NCI-H146 (cell line): ENCODE results near the gene NRXN3.

ENCODE experiments used
- DNase-seq: peaks from one replicate; lab custom pipeline; 2025; lab: John Stamatoyannopoulos, UW

NRXN3 gene

GRCh38 chr14:79822034-79822433 is 1651.9 kb downstream of the NRXN3 start:
- DNase-seq: no peak

- DNase-seq: no peak
These were observed 1654.9 kb downstream of the NRXN3 start for GRCh38 chr14:79825046-79825521.

- no peak for DNase-seq
These were observed 1656.2 kb downstream of the NRXN3 start for GRCh38 chr14:79826362-79826761.

GRCh38 chr14:79829405-79830166 is 1659.4 kb downstream of the NRXN3 start:
- DNase-seq: no peak

- no peak for DNase-seq
These were observed 1661.2 kb downstream of the NRXN3 start for GRCh38 chr14:79831195-79831892.

GRCh38 chr14:79833781-79834180 is 1663.6 kb downstream of the NRXN3 start:
- DNase-seq: no peak

GRCh38 chr14:79834868-79835267 is 1664.7 kb downstream of the NRXN3 start:
- no peak for DNase-seq

- DNase-seq: no peak
These were observed 1666.4 kb downstream of the NRXN3 start for GRCh38 chr14:79836577-79836976.

- no peak for DNase-seq
These were observed 1667.5 kb downstream of the NRXN3 start for GRCh38 chr14:79837699-79838098.

GRCh38 chr14:79840103-79840502 is 1669.9 kb downstream of the NRXN3 start:
- DNase-seq: no peak

GRCh38 chr14:79840831-79841230 is 1670.7 kb downstream of the NRXN3 start:
- DNase-seq: no peak

- no peak for DNase-seq
These were observed 1671.3 kb downstream of the NRXN3 start for GRCh38 chr14:79841433-79841832.

GRCh38 chr14:79842270-79842669 is 1672.1 kb downstream of the NRXN3 start:
- no peak for DNase-seq

- no peak for DNase-seq
These were observed 1683.0 kb downstream of the NRXN3 start for GRCh38 chr14:79852950-79853744.

- no peak for DNase-seq
These were observed 1685.6 kb downstream of the NRXN3 start for GRCh38 chr14:79855789-79856188.

GRCh38 chr14:79856381-79856780 is 1686.2 kb downstream of the NRXN3 start:
- no peak for DNase-seq

- DNase-seq: no peak
These were observed 1690.9 kb downstream of the NRXN3 start for GRCh38 chr14:79861111-79861510.

- no peak for DNase-seq
These were observed 1691.9 kb downstream of the NRXN3 start for GRCh38 chr14:79862045-79862444.

GRCh38 chr14:79871136-79871535 is 1701.0 kb downstream of the NRXN3 start:
- DNase-seq: no peak

- DNase-seq: no peak
These were observed 1708.1 kb downstream of the NRXN3 start for GRCh38 chr14:79878229-79878628.

GRCh38 chr14:79878785-79879184 is 1708.6 kb downstream of the NRXN3 start:
- DNase-seq: no peak

GRCh38 chr14:79881299-79881698 is 1711.1 kb downstream of the NRXN3 start:
- no peak for DNase-seq

- DNase-seq: no peak
These were observed 1720.4 kb downstream of the NRXN3 start for GRCh38 chr14:79890527-79890926.
